ENCODE measurements around the gene SLC38A3. TPM values are rescaled to one million over a fixed set of nuclear protein-coding genes. Genes with fewer than 3 reads are reported as not detected.

SLC38A3 gene
- total RNA-seq, 5 donors from 2014 or later (not counting 1 experiment from before 2014, with no cell fraction given), result 0.29 to 0.98 (median 0.44) TPM; not detected in 1

DNA sequence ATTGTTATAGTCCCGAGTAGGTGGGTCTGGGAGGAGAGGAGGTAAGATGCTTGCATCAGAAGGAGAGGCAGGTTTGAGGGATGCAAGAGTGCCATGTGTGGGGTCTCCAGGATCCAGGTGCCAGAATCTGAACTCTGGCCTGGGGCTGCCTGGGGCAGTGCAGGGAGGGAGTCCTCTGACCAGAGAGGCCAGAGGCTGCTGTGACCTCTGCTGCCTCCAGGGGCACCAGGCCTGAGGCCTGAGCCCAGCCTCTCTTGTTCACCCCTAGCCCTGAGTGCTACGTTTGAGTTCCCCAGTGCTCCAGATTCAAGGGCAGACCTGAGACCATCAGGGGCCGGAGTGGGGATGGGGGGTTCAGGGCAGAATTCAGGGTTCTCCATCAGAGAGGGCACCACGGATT lies 7.4 kb downstream of the SLC38A3 start:
- Histone ChIP-seq H3K4me1 (ENCODE audit: control insufficient read depth in 1 of 2, extremely low read depth in 1 of 2, insufficient read depth in 2 of 2, low read length in 2 of 2) (no peaks in the 10 kb centered on the region), H3K4me3 (ENCODE audit: control insufficient read depth in 1 of 2, extremely low read depth in 1 of 2, low read length in 1 of 2) (no peak overlapping the region), H3K9me3 (no peaks in the 10 kb centered on the region), H3K27ac (ENCODE audit: low read length) (no peak overlapping the region), H3K27me3 (replicated peaks in 1 of 2; ENCODE audit: control insufficient read depth in 2 of 2, extremely low read depth in 1 of 2, insufficient read depth in 2 of 2, low read length in 1 of 2) (peaks cover 0 to 47% of the 10 kb centered on the region in 2 experiments), H3K36me3 (ENCODE audit: control insufficient read depth in 2 of 2, extremely low read depth in 1 of 2, insufficient read depth in 1 of 2, low read length in 1 of 2) (no peaks in the 10 kb centered on the region)
- H3K4me3 Mint-ChIP-seq, result no peak overlapping the region
- 77% methylated on average over 4 of the region's 4 CpGs for WGBS (ENCODE audit: insufficient coverage)
- no peak for DNase-seq
- ChIA-PET POLR2A (no interaction called here), CTCF (no interaction called here)
- H3K9me3 Mint-ChIP-seq, result no peaks in the 10 kb centered on the region
- H3K27me3 Mint-ChIP-seq, result peaks cover 5 to 8% of the 10 kb centered on the region in 2 donors
- no peak for ATAC-seq (replicated peaks in 1 of 4)
- no peak overlapping the region for H3K27ac Mint-ChIP-seq
- no peaks in the 10 kb centered on the region for H3K4me1 Mint-ChIP-seq
- no peaks in the 10 kb centered on the region for H3K36me3 Mint-ChIP-seq

- DNase-seq (no peak), ATAC-seq (replicated peaks in 1 of 4) (no peak)
- peaks cover 0 to 42% of the 10 kb centered on the region in 2 experiments for H3K27me3 ChIP-seq (replicated peaks in 1 of 2; ENCODE audit: control insufficient read depth in 2 of 2, extremely low read depth in 1 of 2, insufficient read depth in 2 of 2, low read length in 1 of 2)
- ChIA-PET POLR2A (no interaction called here), CTCF (no interaction called here)
- H3K36me3 ChIP-seq (ENCODE audit: control insufficient read depth in 2 of 2, extremely low read depth in 1 of 2, insufficient read depth in 1 of 2, low read length in 1 of 2), result no peaks in the 10 kb centered on the region
- H3K4me3 ChIP-seq (ENCODE audit: control insufficient read depth in 1 of 2, extremely low read depth in 1 of 2, low read length in 1 of 2), result no peak overlapping the region
- Mint-ChIP-seq H3K36me3 (no peaks in the 10 kb centered on the region), H3K27me3 (peaks cover 5 to 7% of the 10 kb centered on the region in 2 donors), H3K9me3 (no peaks in the 10 kb centered on the region), H3K4me3 (no peak overlapping the region), H3K4me1 (no peaks in the 10 kb centered on the region), H3K27ac (no peak overlapping the region)
- H3K9me3 ChIP-seq, result no peaks in the 10 kb centered on the region
- no peaks in the 10 kb centered on the region for H3K4me1 ChIP-seq (ENCODE audit: control insufficient read depth in 1 of 2, extremely low read depth in 1 of 2, insufficient read depth in 2 of 2, low read length in 2 of 2)
- H3K27ac ChIP-seq (ENCODE audit: low read length), result no peak overlapping the region
- WGBS (ENCODE audit: insufficient coverage), result 40% methylated on average over 1 of the region's 3 CpGs
Observed at GRCh38 chr3:50212971-50213370, 7.9 kb downstream of the SLC38A3 start.

DNA sequence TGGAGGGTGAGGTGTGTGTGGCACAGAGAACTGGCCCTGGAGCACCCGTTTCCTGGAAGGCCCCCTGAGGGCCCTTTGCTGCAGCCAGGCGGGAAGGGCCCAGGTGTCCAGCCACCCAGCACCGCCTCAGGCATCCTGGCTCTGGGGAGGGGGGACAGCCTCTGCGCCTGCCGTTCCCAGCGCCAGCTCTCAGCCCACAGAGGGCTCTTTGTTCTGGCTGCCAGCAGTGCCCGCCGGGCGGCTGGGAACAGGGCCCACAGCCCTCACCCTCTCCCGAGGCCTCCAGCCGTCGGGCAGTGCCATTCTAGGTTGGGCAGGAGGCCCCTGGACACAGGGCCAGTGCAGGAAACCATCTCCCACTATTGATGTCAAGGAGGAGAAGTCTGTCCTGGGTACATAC lies 8.3 kb downstream of the SLC38A3 start:
- 89% methylated on average over 12 of the region's 12 CpGs for WGBS (ENCODE audit: insufficient coverage)

GRCh38 chr3:50214824-50215223 lies 9.8 kb downstream of the SLC38A3 start:
- Histone ChIP-seq H3K4me3 (ENCODE audit: control insufficient read depth in 1 of 2, extremely low read depth in 1 of 2, low read length in 1 of 2) (no peak overlapping the region), H3K4me1 (ENCODE audit: control insufficient read depth in 1 of 2, extremely low read depth in 1 of 2, insufficient read depth in 2 of 2, low read length in 2 of 2) (no peaks in the 10 kb centered on the region), H3K27me3 (replicated peaks in 1 of 2; ENCODE audit: control insufficient read depth in 2 of 2, extremely low read depth in 1 of 2, insufficient read depth in 2 of 2, low read length in 1 of 2) (peaks cover 0 to 35% of the 10 kb centered on the region in 2 experiments), H3K27ac (ENCODE audit: low read length) (no peak overlapping the region), H3K9me3 (no peaks in the 10 kb centered on the region), H3K36me3 (ENCODE audit: control insufficient read depth in 2 of 2, extremely low read depth in 1 of 2, insufficient read depth in 1 of 2, low read length in 1 of 2) (no peaks in the 10 kb centered on the region)
- CTCF ChIA-PET, result interaction anchor here in 1 of 2 donors (0.5 kb wide), 1 partner anchor 669 kb away, joined by 4 read pairs; no protein-coding TSS in a partner anchor
- no peak for ATAC-seq (replicated peaks in 1 of 4)
- Mint-ChIP-seq H3K4me1 (no peaks in the 10 kb centered on the region), H3K36me3 (no peaks in the 10 kb centered on the region), H3K27me3 (peaks cover 0 to 1% of the 10 kb centered on the region in 2 donors), H3K27ac (no peak overlapping the region), H3K9me3 (no peaks in the 10 kb centered on the region), H3K4me3 (no peak overlapping the region)
- no peak for DNase-seq
- WGBS (ENCODE audit: insufficient coverage), result 73% methylated on average over 8 of the region's 10 CpGs
- POLR2A ChIA-PET, result no interaction called here

More for the DNA sequence above, 8.3 kb downstream of the SLC38A3 start:
- H3K4me3 Mint-ChIP-seq, result no peak overlapping the region
- ChIA-PET POLR2A (no interaction called here), CTCF (no interaction called here)
- peaks cover 4 to 6% of the 10 kb centered on the region in 2 donors for H3K27me3 Mint-ChIP-seq
- H3K4me1 ChIP-seq (ENCODE audit: control insufficient read depth in 1 of 2, extremely low read depth in 1 of 2, insufficient read depth in 2 of 2, low read length in 2 of 2), result no peaks in the 10 kb centered on the region
- no peak overlapping the region for H3K4me3 ChIP-seq (ENCODE audit: control insufficient read depth in 1 of 2, extremely low read depth in 1 of 2, low read length in 1 of 2)
- H3K4me1 Mint-ChIP-seq, result no peaks in the 10 kb centered on the region
- no peaks in the 10 kb centered on the region for H3K36me3 Mint-ChIP-seq
- H3K27me3 ChIP-seq (replicated peaks in 1 of 2; ENCODE audit: control insufficient read depth in 2 of 2, extremely low read depth in 1 of 2, insufficient read depth in 2 of 2, low read length in 1 of 2), result peaks cover 0 to 43% of the 10 kb centered on the region in 2 experiments
- DNase-seq (no peak), ATAC-seq (replicated peaks in 1 of 4) (peak in 1 of 4 experiments; percentile 9)
- H3K9me3 Mint-ChIP-seq, result no peaks in the 10 kb centered on the region
- H3K36me3 ChIP-seq (ENCODE audit: control insufficient read depth in 2 of 2, extremely low read depth in 1 of 2, insufficient read depth in 1 of 2, low read length in 1 of 2), result no peaks in the 10 kb centered on the region
- no peak overlapping the region for H3K27ac ChIP-seq (ENCODE audit: low read length)
- no peaks in the 10 kb centered on the region for H3K9me3 ChIP-seq
- H3K27ac Mint-ChIP-seq, result no peak overlapping the region

DNA sequence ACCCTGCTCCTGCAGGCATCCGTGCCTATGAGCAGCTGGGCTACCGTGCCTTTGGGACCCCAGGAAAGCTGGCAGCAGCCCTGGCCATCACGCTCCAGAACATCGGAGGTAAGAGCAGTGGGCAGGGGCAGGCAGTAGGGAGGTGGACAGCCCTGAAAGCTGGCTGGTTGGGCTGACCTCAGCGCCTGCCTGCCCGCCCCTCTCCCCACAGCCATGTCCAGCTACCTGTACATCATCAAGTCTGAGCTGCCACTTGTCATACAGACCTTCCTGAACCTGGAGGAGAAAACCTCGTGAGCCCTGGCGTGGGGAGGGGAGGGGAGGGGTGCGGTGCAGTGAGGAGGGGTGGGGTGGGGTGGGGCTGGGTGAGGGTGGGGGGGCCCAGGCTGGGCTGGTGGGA lies 10.5 kb downstream of the SLC38A3 start:
- Histone ChIP-seq H3K4me3 (ENCODE audit: control insufficient read depth in 1 of 2, extremely low read depth in 1 of 2, low read length in 1 of 2) (no peak overlapping the region), H3K36me3 (ENCODE audit: control insufficient read depth in 2 of 2, extremely low read depth in 1 of 2, insufficient read depth in 1 of 2, low read length in 1 of 2) (no peaks in the 10 kb centered on the region), H3K27ac (ENCODE audit: low read length) (no peak overlapping the region), H3K9me3 (no peaks in the 10 kb centered on the region), H3K4me1 (ENCODE audit: control insufficient read depth in 1 of 2, extremely low read depth in 1 of 2, insufficient read depth in 2 of 2, low read length in 2 of 2) (peaks cover 0 to 3% of the 10 kb centered on the region in 2 experiments), H3K27me3 (replicated peaks in 1 of 2; ENCODE audit: control insufficient read depth in 2 of 2, extremely low read depth in 1 of 2, insufficient read depth in 2 of 2, low read length in 1 of 2) (peaks cover 0 to 33% of the 10 kb centered on the region in 2 experiments)
- ATAC-seq (replicated peaks in 1 of 4) (no peak), DNase-seq (no peak)
- Mint-ChIP-seq H3K27me3 (peaks cover 0 to 1% of the 10 kb centered on the region in 2 donors), H3K36me3 (no peaks in the 10 kb centered on the region), H3K27ac (no peak overlapping the region), H3K4me1 (no peaks in the 10 kb centered on the region), H3K4me3 (no peak overlapping the region), H3K9me3 (no peaks in the 10 kb centered on the region)
- ChIA-PET POLR2A (no interaction called here), CTCF (interaction anchor here (0.5 to 1.1 kb wide), 5 partner anchors 9 to 670 kb away, joined by 3 to 5 read pairs (median 3); no protein-coding TSS in a partner anchor)
- WGBS (ENCODE audit: insufficient coverage), result no CpG with 5 or more reads among the region's 9 CpGs

- Mint-ChIP-seq H3K9me3 (no peaks in the 10 kb centered on the region), H3K36me3 (no peaks in the 10 kb centered on the region), H3K4me3 (no peak overlapping the region), H3K27ac (no peak overlapping the region), H3K4me1 (no peaks in the 10 kb centered on the region), H3K27me3 (no peaks in the 10 kb centered on the region)
- Histone ChIP-seq H3K27ac (ENCODE audit: low read length) (no peak overlapping the region), H3K9me3 (no peaks in the 10 kb centered on the region), H3K4me1 (ENCODE audit: control insufficient read depth in 1 of 2, extremely low read depth in 1 of 2, insufficient read depth in 2 of 2, low read length in 2 of 2) (peaks cover 0 to 14% of the 10 kb centered on the region in 2 experiments), H3K36me3 (ENCODE audit: control insufficient read depth in 2 of 2, extremely low read depth in 1 of 2, insufficient read depth in 1 of 2, low read length in 1 of 2) (no peaks in the 10 kb centered on the region), H3K4me3 (ENCODE audit: control insufficient read depth in 1 of 2, extremely low read depth in 1 of 2, low read length in 1 of 2) (no peak overlapping the region), H3K27me3 (replicated peaks in 1 of 2; ENCODE audit: control insufficient read depth in 2 of 2, extremely low read depth in 1 of 2, insufficient read depth in 2 of 2, low read length in 1 of 2) (peaks cover 0 to 29% of the 10 kb centered on the region in 2 experiments)
- DNase-seq, result no peak
- no peak for ATAC-seq (replicated peaks in 1 of 4)
- CTCF ChIA-PET, result no interaction called here
- POLR2A ChIA-PET, result interaction anchor here (0.5 to 0.6 kb wide), 2 partner anchors 18 to 1172 kb away, joined by 4 to 9 read pairs; no protein-coding TSS in a partner anchor
- WGBS (ENCODE audit: insufficient coverage), result 72% methylated on average over 6 of the region's 10 CpGs
Observed at GRCh38 chr3:50217681-50218080, 12.6 kb downstream of the SLC38A3 start.
